Measurements from ENCODE around the gene CCDC187. TPM values are rescaled to one million over a fixed set of nuclear protein-coding genes. Genes with fewer than 3 reads are reported as not detected.

The CCDC187 gene
- total and polyA plus RNA-seq, 2 of the 8 experiments (the other 6 are each of a cell fraction or from before 2014, with no cell fraction given) = 0.02 TPM; not detected in 1

DNA sequence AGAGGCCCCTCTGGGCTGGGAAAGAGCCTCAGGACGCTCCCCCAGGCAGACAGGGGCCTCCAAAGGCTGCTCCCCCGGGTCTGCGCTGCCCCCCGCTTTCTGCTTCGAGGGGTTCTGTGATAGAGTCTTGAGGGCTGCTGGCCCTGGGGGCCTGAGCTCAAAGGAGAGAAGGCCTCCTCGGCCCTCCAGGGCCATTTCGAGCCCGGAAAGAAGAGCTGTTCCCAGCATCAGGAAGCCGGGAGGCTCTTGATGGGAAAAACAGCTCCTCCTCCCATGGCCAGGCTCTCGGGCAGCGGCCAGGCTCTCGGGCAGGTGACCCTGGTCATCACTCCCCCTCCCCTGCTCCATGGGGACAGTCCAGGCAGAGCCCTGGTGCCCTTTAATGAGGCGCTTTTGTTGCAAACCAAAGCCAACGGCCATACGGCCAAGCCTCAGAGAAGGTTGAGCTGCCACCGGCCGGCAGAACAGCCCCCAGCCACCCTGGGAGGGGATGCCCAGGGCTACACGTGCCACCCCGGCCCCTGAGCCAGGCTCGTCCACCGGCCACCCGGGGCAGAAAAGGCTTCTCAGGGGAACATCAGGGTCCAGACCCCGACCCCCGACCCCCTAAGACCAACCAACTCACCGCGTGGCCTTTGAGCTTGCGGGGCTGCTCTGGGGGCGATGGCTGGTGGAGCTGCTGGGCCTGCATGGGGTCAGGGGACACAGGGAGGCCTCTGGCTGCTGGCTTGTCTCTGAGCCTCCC, 42.0 kb downstream of the CCDC187 start:
- Histone ChIP-seq H4K20me1 (replicated peaks in 1 of 2; ENCODE audit: control insufficient read depth in 1 of 2, insufficient read depth in 2 of 2, low read length in 2 of 2) (no peaks in the 10 kb centered on the region), H3K4ac (replicated peaks; ENCODE audit: insufficient read length, low read depth, low read length) (no peak overlapping the region), H4K5ac (ENCODE audit: insufficient read length, low read depth, low read length) (no peak overlapping the region), H3K79me2 (ENCODE audit: control insufficient read depth in 1 of 2, insufficient read depth in 2 of 2, low read length in 2 of 2) (no peaks in the 10 kb centered on the region), H4K8ac (ENCODE audit: extremely low read depth, insufficient read depth, low read length) (no peak overlapping the region), H3K18ac (ENCODE audit: extremely low read depth, low read length) (no peak overlapping the region), H2BK12ac (ENCODE audit: low read depth, low read length) (no peak overlapping the region), H2BK5ac (ENCODE audit: low read depth, low read length) (no peak overlapping the region), H3K36me3 (ENCODE audit: control insufficient read depth in 2 of 4, insufficient read depth in 4 of 4, low read length in 3 of 4) (no peaks in the 10 kb centered on the region), H3K4me1 (replicated peaks in 1 of 4; ENCODE audit: control insufficient read depth in 3 of 4, insufficient read depth in 4 of 4, low read length in 3 of 4) (peaks cover 0 to 5% (median 2%) of the 10 kb centered on the region in 4 experiments; a peak in 3 of 7 replicates), H2BK120ac (replicated peaks; ENCODE audit: low read depth, low read length) (no peak overlapping the region), H3K9me3 (ENCODE audit: insufficient read depth in 2 of 2, low read depth in 1 of 2, low read length in 1 of 2) (no peaks in the 10 kb centered on the region), H2AFZ (ENCODE audit: low read length) (no peak overlapping the region), H2BK20ac (ENCODE audit: low read length) (no peak overlapping the region), H3K79me1 (ENCODE audit: low read depth, low read length) (no peaks in the 10 kb centered on the region), H3K23ac (ENCODE audit: insufficient read length) (no peak overlapping the region), H4K91ac (replicated peaks; ENCODE audit: insufficient read length, low read length) (no peak overlapping the region), H3K4me2 (ENCODE audit: insufficient read depth in 1 of 2, low read depth in 2 of 2, low read length in 2 of 2) (no peak overlapping the region), H3K27me3 (replicated peaks in 1 of 4; ENCODE audit: control insufficient read depth in 3 of 4, extremely low read depth in 1 of 4, insufficient read depth in 3 of 4, low read length in 3 of 4) (no peaks in the 10 kb centered on the region), H3K14ac (ENCODE audit: insufficient read length) (no peak overlapping the region), H3K56ac (replicated peaks; ENCODE audit: insufficient read length, low read depth, low read length) (no peak overlapping the region), H3K27ac (ENCODE audit: low read depth, low read length) (no peak overlapping the region), H2BK15ac (ENCODE audit: low read length) (no peak overlapping the region), H2AK5ac (ENCODE audit: low read depth, low read length) (no peak overlapping the region), H3K9ac (replicated peaks in 1 of 4; ENCODE audit: extremely low read depth in 1 of 4, low read depth in 3 of 4, low read length in 3 of 4) (no peak overlapping the region), H3K23me2 (ENCODE audit: low read depth, low read length) (no peaks in the 10 kb centered on the region), H3K4me3 (ENCODE audit: extremely low read depth in 1 of 4, insufficient read depth in 2 of 4, low read depth in 3 of 4, low read length in 4 of 4) (no peak overlapping the region)
- POLR2A ChIA-PET (ENCODE audit: partially characterized antibody) = interaction anchor here (1.0 to 1.4 kb wide), 2 partner anchors 17 to 30 kb away, joined by 3 to 5 read pairs; no protein-coding TSS in a partner anchor
- DNase-seq (ENCODE audit: low read depth in 1 of 2, low spot score in 2 of 2) (no peak), FAIRE-seq (no peak)
- CTCF ChIA-PET (ENCODE audit: partially characterized antibody) = interaction anchor here (0.6 to 2.1 kb wide), 12 partner anchors 11 to 44 kb away, joined by 3 to 9 read pairs (median 4); no protein-coding TSS in a partner anchor
- 95% methylated on average over 25 of the region's 28 CpGs; no CpG with 5 or more reads in 1 of the 2 experiments for WGBS, 2 experiments (ENCODE audit: extremely low coverage in 1 of 2, insufficient coverage in 1 of 2, insufficient read length in 1 of 2, insufficient replicate concordance in 2 of 2, low coverage in 1 of 2, low lambda C conversion rate in 2 of 2, missing lambda C conversion rate in 1 of 2)
- TF ChIP-seq SUZ12 (IDR thresholded peaks at IDR 0.05; ENCODE audit: low read length) (no peak), CBX5 (IDR thresholded peaks at IDR 0.05; ENCODE audit: low read depth, low read length) (no peak), SP1 (IDR thresholded peaks at IDR 0.05; ENCODE audit: low read depth, low read length) (no peak), CTBP2 (IDR thresholded peaks at IDR 0.05; ENCODE audit: borderline replicate concordance, insufficient read depth, insufficient read length, low read length) (no peak), TAF7 (optimal IDR thresholded peaks at IDR 0.05; ENCODE audit: borderline replicate concordance, low read depth, low read length) (no peak), CTCF (IDR thresholded peaks at IDR 0.05; ENCODE audit: control extremely low read depth in 1 of 3, insufficient read depth in 1 of 3, low read depth in 1 of 3, low read length in 3 of 3) (no peak), TCF12 (IDR thresholded peaks at IDR 0.05; ENCODE audit: low read depth, low read length) (no peak)
